Ovary (tissue), 3 donors: ENCODE data around the gene CACNG7.

Experiments used
- EP300 ChIP-seq: sonication (generic); formaldehyde crosslinking; IDR thresholded peaks from one replicate; pipeline ENCODE4 v1.6.1; 2017; ENCODE audit warnings: antibody characterized with exemption
- POLR2A ChIP-seq: fragments of 450-650 bp; IDR thresholded peaks from one replicate; pipeline ENCODE4 v1.6.1; 2017; ENCODE audit warnings: antibody characterized with exemption, mild to moderate bottlenecking, moderate library complexity
- TF ChIP-seq, protein P1 (sequence below), 3 donors: fragments of 450-650 bp in 2 of 3; fragments of 200-600 bp in 1 of 3; IDR thresholded peaks; one replicate each; pipeline versions ENCODE4 v1.5.1 to v1.8.0; 2016 to 2022; ENCODE audit warnings: antibody characterized with exemption in 3 of 3, mild to moderate bottlenecking in 1 of 3
- donor health status: DM: no; HTN: no; CAD: no.

- TF ChIP-seq, protein P1, sequence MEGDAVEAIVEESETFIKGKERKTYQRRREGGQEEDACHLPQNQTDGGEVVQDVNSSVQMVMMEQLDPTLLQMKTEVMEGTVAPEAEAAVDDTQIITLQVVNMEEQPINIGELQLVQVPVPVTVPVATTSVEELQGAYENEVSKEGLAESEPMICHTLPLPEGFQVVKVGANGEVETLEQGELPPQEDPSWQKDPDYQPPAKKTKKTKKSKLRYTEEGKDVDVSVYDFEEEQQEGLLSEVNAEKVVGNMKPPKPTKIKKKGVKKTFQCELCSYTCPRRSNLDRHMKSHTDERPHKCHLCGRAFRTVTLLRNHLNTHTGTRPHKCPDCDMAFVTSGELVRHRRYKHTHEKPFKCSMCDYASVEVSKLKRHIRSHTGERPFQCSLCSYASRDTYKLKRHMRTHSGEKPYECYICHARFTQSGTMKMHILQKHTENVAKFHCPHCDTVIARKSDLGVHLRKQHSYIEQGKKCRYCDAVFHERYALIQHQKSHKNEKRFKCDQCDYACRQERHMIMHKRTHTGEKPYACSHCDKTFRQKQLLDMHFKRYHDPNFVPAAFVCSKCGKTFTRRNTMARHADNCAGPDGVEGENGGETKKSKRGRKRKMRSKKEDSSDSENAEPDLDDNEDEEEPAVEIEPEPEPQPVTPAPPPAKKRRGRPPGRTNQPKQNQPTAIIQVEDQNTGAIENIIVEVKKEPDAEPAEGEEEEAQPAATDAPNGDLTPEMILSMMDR (IDR thresholded peaks at IDR 0.05): no peak
- TF ChIP-seq POLR2A: no peak
- TF ChIP-seq EP300: no peak
Measured at GRCh38 chr19:53945998-53946397, 36.9 kb downstream of the CACNG7 start.
